Ovary (tissue), 9 donors: ENCODE measurements around the gene SCT. TPM values are rescaled to one million over a fixed set of nuclear protein-coding genes. Genes with fewer than 3 reads are reported as not detected.
A peak's percentile ranks its signal among the peaks of the same experiment; 100 is the strongest.

Experiments
- DNase-seq, 5 donors: peaks; one replicate each; pipeline ENCODE4 v3.0.0-alpha.2; 2019 to 2020
- H3K27ac ChIP-seq, 2 donors: fragments of 200-600 bp; one replicate each; pipeline versions ENCODE4 v1.5.1 to v1.8.0; 2019 to 2022
- H3K27me3 ChIP-seq: fragments of 200-600 bp; one replicate; pipeline ENCODE4 v1.8.0; 2022
- H3K36me3 ChIP-seq: fragments of 200-600 bp; sonication (generic); one replicate; pipeline ENCODE4 v1.5.1; 2019
- H3K4me1 ChIP-seq: one replicate; pipeline ENCODE4 v1.8.1; 2013; ENCODE audit warnings: mild to moderate bottlenecking, moderate library complexity; ENCODE audit not compliant: insufficient read depth
- H3K4me3 ChIP-seq: fragments of 200-600 bp; sonication (generic); one replicate; pipeline ENCODE4 v1.5.1; 2017
- H3K9me3 ChIP-seq, 2 donors: fragments of 200-600 bp in 1 of 2; sonication (generic) in 1 of 2; one replicate each; pipeline versions ENCODE4 v1.5.1 to v1.8.1; 2013 to 2019; ENCODE audit warnings: mild to moderate bottlenecking in 1 of 2, moderate library complexity in 1 of 2
- EP300 ChIP-seq: sonication (generic); formaldehyde crosslinking; IDR thresholded peaks from one replicate; pipeline ENCODE4 v1.6.1; 2017; ENCODE audit warnings: antibody characterized with exemption
- POLR2A ChIP-seq: fragments of 450-650 bp; IDR thresholded peaks from one replicate; pipeline ENCODE4 v1.6.1; 2017; ENCODE audit warnings: antibody characterized with exemption, mild to moderate bottlenecking, moderate library complexity
- WGBS, 3 donors: extraction: QIAGEN DNeasy Blood & Tissue Kit in 1 of 3; methylation state at CpG; one replicate each; pipeline versions ENCODE4 v1.1.5 to v1.1.7; 2013 to 2017; 5-methylcytosine and 5-hydroxymethylcytosine counted together
- intact Hi-C, 4 donors: fragments of 100-400 bp; cut with DNase I; formaldehyde crosslinking; loops; one replicate each; pipeline versions ENCODE4 v1.11.0 to v1.15.1; 2022 to 2023
- polyA plus RNA-seq, 2 donors: library from polyadenylated mRNA; stranded (reverse); fragments of 200-250 nt in 1 of 2; fragments of 350-450 nt in 1 of 2; fragmentation: Illumina TruSeq in 1 of 2; extraction: RNeasy Lipid Tissue Mini Kit (QIAGEN cat#74804) in 1 of 2; gene quantifications; one replicate each; pipeline ENCODE4 v1.2.3, GENCODE V29; 2013 to 2014
- total RNA-seq, 7 donors: library from RNA; depleted of rRNA in 2 of 7; stranded (reverse); fragments of >200 nt in 2 of 7; fragmentation: NEBNext Ultra II Directional in 3 of 7; extraction: Animal tissue kit (Norgen Biotek cat#: 25700) in 3 of 7; gene quantifications; one replicate each; pipeline versions ENCODE4 v1.1.0 to v1.2.4, GENCODE V29; 2016 to 2023
- TF ChIP-seq, protein P1 (sequence below), 3 donors: fragments of 450-650 bp in 2 of 3; fragments of 200-600 bp in 1 of 3; IDR thresholded peaks; one replicate each; pipeline versions ENCODE4 v1.5.1 to v1.8.0; 2016 to 2022; ENCODE audit warnings: antibody characterized with exemption in 3 of 3, mild to moderate bottlenecking in 1 of 3
- donor health status: DM: no; HTN: no; CAD: no; lungs with moderate emphysema.
- donor health status: DM: no; HTN: no; CAD: no.
- donor health status: Bipolar disorder and iron deficiency.
- donor health status: DM: yes; HTN: yes; CAD: no.
- donor health status: DM: no; HTN: no; CAD: no.
- donor health status: DM: yes; HTN: yes; CAD: no.

Gene SCT
- total and polyA plus RNA-seq, 9 donors: 0.68 TPM; not detected in 8

DNA sequence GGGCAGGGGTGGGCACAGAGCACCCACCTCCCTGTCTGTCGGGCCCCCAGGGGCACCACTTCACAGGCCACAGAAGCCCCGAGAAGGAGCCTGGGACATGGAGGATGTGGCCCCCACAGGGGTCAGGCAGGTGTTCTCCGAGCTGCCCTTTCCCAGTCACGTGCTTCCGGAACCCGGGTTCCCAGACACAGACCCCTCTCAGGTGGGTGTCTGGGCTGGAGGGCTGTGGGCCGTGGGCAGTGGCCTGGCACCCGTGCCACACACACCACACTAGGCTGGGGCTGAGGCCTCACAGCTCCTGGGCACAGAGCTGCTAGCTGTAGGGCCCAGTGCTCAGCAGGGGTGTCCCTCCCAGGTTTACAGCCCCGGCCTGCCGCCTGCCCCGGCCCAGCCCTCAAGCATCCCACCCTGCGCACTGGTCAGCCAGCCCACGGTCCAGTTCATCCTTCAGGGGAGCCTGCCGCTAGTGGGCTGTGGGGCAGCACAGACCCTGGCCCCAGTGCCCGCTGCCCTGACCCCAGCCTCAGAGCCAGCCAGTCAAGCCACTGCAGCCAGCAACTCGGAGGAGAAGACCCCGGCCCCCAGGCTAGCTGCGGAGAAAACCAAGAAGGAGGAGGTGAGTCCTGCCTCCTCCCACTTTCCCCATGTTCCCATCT lies 16.7 kb downstream of the SCT start:
- H3K27ac ChIP-seq: no peak overlapping the region
- no peaks in the 10 kb centered on the region for H3K27me3 ChIP-seq
- TF ChIP-seq EP300: no peak
- no peak for TF ChIP-seq POLR2A
- TF ChIP-seq, protein P1, sequence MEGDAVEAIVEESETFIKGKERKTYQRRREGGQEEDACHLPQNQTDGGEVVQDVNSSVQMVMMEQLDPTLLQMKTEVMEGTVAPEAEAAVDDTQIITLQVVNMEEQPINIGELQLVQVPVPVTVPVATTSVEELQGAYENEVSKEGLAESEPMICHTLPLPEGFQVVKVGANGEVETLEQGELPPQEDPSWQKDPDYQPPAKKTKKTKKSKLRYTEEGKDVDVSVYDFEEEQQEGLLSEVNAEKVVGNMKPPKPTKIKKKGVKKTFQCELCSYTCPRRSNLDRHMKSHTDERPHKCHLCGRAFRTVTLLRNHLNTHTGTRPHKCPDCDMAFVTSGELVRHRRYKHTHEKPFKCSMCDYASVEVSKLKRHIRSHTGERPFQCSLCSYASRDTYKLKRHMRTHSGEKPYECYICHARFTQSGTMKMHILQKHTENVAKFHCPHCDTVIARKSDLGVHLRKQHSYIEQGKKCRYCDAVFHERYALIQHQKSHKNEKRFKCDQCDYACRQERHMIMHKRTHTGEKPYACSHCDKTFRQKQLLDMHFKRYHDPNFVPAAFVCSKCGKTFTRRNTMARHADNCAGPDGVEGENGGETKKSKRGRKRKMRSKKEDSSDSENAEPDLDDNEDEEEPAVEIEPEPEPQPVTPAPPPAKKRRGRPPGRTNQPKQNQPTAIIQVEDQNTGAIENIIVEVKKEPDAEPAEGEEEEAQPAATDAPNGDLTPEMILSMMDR (IDR thresholded peaks at IDR 0.05): no peak
- WGBS, 3 donors: 90 to 92% (median 91%) methylated on average over 18 of the region's 18 CpGs
- H3K36me3 ChIP-seq: no peaks in the 10 kb centered on the region
- intact Hi-C loops: loop anchor here in 1 of 4 donors (10.0 kb wide), 1 partner anchor 65 kb away; no protein-coding TSS in a partner anchor
- no peaks in the 10 kb centered on the region for H3K9me3 ChIP-seq
- H3K4me1 ChIP-seq: peaks cover 4% of the 10 kb centered on the region
- no peak overlapping the region for H3K4me3 ChIP-seq
- DNase-seq: peak in 2 of 5 donors; percentile 24 to 25

DNA sequence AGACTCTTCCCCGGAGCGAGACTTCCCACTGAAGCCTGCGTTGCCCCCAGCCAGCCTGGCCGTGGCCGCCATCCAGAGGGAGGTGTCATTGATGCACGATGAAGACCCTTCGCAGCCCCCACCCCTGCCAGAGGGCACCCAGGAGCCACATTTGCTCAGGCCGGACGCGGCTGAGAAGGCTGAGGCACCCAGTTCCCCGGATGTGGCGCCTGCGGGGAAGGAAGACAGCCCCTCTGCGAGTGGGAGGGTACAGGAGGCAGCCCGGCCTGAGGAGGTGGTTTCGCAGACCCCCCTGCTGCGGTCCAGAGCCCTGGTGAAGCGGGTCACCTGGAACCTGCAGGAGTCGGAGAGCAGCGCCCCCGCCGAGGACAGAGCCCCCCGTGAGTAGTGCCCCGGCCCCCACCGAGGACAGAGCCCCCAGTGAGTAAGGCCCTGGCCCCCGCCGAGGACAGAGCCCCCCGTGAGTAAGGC lies 17.6 kb downstream of the SCT start:
- TF ChIP-seq, protein P1 (IDR thresholded peaks at IDR 0.05): no peak
- TF ChIP-seq EP300 (no peak), POLR2A (no peak)
- intact Hi-C loops: no loop called here
- Histone ChIP-seq H3K27ac (no peak overlapping the region), H3K4me1 (no peaks in the 10 kb centered on the region), H3K36me3 (no peaks in the 10 kb centered on the region), H3K4me3 (no peak overlapping the region), H3K9me3 (no peaks in the 10 kb centered on the region), H3K27me3 (no peaks in the 10 kb centered on the region)
- DNase-seq: peak in 2 of 5 donors; percentile 24 to 41
- WGBS, 3 donors: 89 to 91% (median 89%) methylated on average over 24 to 28 of the region's 28 CpGs

DNA sequence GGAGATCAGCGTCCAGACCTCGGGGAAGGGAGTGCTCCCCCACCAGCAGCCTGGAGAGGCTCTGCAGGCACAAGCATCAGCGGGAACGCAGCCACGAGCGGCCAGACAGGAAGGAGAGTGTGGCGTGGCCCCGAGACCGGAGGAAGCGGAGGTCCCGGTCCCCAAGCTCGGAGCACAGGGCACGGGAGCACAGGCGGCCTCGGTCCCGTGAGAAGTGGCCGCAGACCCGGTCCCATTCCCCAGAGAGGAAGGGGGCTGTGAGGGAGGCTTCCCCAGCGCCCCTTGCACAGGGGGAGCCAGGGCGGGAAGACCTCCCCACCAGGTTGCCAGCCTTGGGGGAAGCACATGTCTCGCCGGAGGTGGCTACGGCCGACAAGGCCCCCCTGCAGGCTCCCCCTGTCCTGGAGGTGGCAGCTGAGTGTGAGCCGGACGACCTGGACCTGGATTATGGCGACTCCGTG lies 18.2 kb downstream of the SCT start:
- H3K9me3 ChIP-seq: no peaks in the 10 kb centered on the region
- no peaks in the 10 kb centered on the region for H3K27me3 ChIP-seq
- H3K4me3 ChIP-seq: no peak overlapping the region
- no peaks in the 10 kb centered on the region for H3K4me1 ChIP-seq
- no peaks in the 10 kb centered on the region for H3K36me3 ChIP-seq
- TF ChIP-seq, protein P1 (IDR thresholded peaks at IDR 0.05): no peak
- no peak for TF ChIP-seq EP300
- no peak for TF ChIP-seq POLR2A
- 85 to 91% (median 90%) methylated on average over 23 to 28 of the region's 28 CpGs for whole genome bisulfite sequencing, 3 donors
- DNase-seq: peak in 3 of 5 donors; percentile 22 to 47 (median 34)
- no peak overlapping the region for H3K27ac ChIP-seq
- intact Hi-C loops: no loop called here

- WGBS, 3 donors: 75 to 82% (median 80%) methylated on average over 44 to 45 of the region's 45 CpGs
- no peaks in the 10 kb centered on the region for H3K36me3 ChIP-seq
- H3K27ac ChIP-seq: no peak overlapping the region
- TF ChIP-seq POLR2A (no peak), EP300 (no peak)
- TF ChIP-seq, protein P1 (IDR thresholded peaks at IDR 0.05): no peak
- H3K4me3 ChIP-seq: no peak overlapping the region
- DNase-seq: peak in 2 of 5 donors; percentile 26 to 30
- H3K9me3 ChIP-seq: no peaks in the 10 kb centered on the region
- intact Hi-C loops: no loop called here
- no peaks in the 10 kb centered on the region for H3K4me1 ChIP-seq
- no peaks in the 10 kb centered on the region for H3K27me3 ChIP-seq
These were observed 18.9 kb downstream of the SCT start for GRCh38 chr11:607971-608659.
